ENCODE measurements around the gene ZFR. TPM values are rescaled to one million over a fixed set of nuclear protein-coding genes. Genes with fewer than 3 reads are reported as not detected.

The ZFR gene
- polyA plus RNA-seq, 2 donors, result 21.8 to 21.9 TPM

- WGBS, 2 donors, result 51 to 56% methylated on average over 3 of the region's 3 CpGs
- peaks cover 0 to 8% of the 10 kb centered on the region in 2 donors for H3K4me1 ChIP-seq (ENCODE audit: control insufficient read depth in 2 of 2, insufficient read depth in 2 of 2, low read length in 1 of 2)
- no peaks in the 10 kb centered on the region for H3K27me3 ChIP-seq (ENCODE audit: control insufficient read depth in 1 of 2, insufficient read depth in 2 of 2, low read length in 2 of 2)
- H3K4me3 ChIP-seq (ENCODE audit: low read depth in 1 of 2, low read length in 2 of 2), result no peak overlapping the region
- H3K27ac ChIP-seq (ENCODE audit: low read depth in 2 of 2, low read length in 1 of 2), result peak overlapping the region; percentile 69 to 84
- no peaks in the 10 kb centered on the region for H3K9me3 ChIP-seq (ENCODE audit: control insufficient read depth in 2 of 2, insufficient read depth in 1 of 2, low read depth in 1 of 2, low read length in 1 of 2)
- no peaks in the 10 kb centered on the region for H3K36me3 ChIP-seq (ENCODE audit: control insufficient read depth in 2 of 2, insufficient read depth in 2 of 2, low read length in 1 of 2)
These were observed 112.6 kb downstream of the ZFR start for GRCh38 chr5:32331935-32332274.

GRCh38 chr5:32331217-32331934 lies 113.2 kb downstream of the ZFR start:
- no peaks in the 10 kb centered on the region for H3K36me3 ChIP-seq (ENCODE audit: control insufficient read depth in 2 of 2, insufficient read depth in 2 of 2, low read length in 1 of 2)
- H3K4me3 ChIP-seq (ENCODE audit: low read depth in 1 of 2, low read length in 2 of 2), result no peak overlapping the region
- no peaks in the 10 kb centered on the region for H3K27me3 ChIP-seq (ENCODE audit: control insufficient read depth in 1 of 2, insufficient read depth in 2 of 2, low read length in 2 of 2)
- H3K4me1 ChIP-seq (ENCODE audit: control insufficient read depth in 2 of 2, insufficient read depth in 2 of 2, low read length in 1 of 2), result peaks cover 0 to 8% of the 10 kb centered on the region in 2 donors
- peak overlapping the region; percentile 83 to 84 for H3K27ac ChIP-seq (ENCODE audit: low read depth in 2 of 2, low read length in 1 of 2)
- 43 to 44% methylated on average over 11 of the region's 11 CpGs for WGBS, 2 donors
- H3K9me3 ChIP-seq (ENCODE audit: control insufficient read depth in 2 of 2, insufficient read depth in 1 of 2, low read depth in 1 of 2, low read length in 1 of 2), result no peaks in the 10 kb centered on the region

- H3K36me3 ChIP-seq (ENCODE audit: control insufficient read depth in 2 of 2, insufficient read depth in 2 of 2, low read length in 1 of 2), result no peaks in the 10 kb centered on the region
- no peak overlapping the region for H3K4me3 ChIP-seq (ENCODE audit: low read depth in 1 of 2, low read length in 2 of 2)
- peak overlapping the region; percentile 74 to 83 for H3K27ac ChIP-seq (ENCODE audit: low read depth in 2 of 2, low read length in 1 of 2)
- WGBS, 2 donors, result 54 to 64% methylated on average over 11 of the region's 11 CpGs
- peaks cover 0 to 8% of the 10 kb centered on the region in 2 donors for H3K4me1 ChIP-seq (ENCODE audit: control insufficient read depth in 2 of 2, insufficient read depth in 2 of 2, low read length in 1 of 2)
- H3K27me3 ChIP-seq (ENCODE audit: control insufficient read depth in 1 of 2, insufficient read depth in 2 of 2, low read length in 2 of 2), result no peaks in the 10 kb centered on the region
- H3K9me3 ChIP-seq (ENCODE audit: control insufficient read depth in 2 of 2, insufficient read depth in 1 of 2, low read depth in 1 of 2, low read length in 1 of 2), result no peaks in the 10 kb centered on the region
These were observed 114.2 kb downstream of the ZFR start for GRCh38 chr5:32330126-32330971.

DNA sequence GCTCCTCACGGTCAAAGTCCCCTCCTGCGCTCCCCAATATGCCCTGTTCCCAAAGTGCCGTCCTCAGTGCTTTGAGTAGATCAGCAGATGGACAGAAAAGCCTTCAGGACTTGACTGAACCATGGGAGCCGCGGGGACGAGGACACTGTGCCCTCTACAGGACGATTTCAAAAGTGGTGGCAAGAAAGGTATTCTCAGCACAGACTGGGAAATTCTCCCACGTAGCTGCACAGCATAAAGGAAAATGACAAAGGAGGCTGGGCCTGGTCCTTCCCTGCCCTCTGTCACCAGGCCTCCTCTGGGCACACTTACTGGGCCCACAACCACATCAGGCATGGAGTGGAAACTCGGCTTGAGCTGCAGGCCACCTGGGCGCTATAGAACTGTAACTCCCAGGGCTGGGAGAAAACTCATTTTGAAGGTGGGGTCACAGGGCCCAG lies 115.1 kb downstream of the ZFR start:
- WGBS, 2 donors, result 27 to 34% methylated on average over 10 of the region's 10 CpGs
- Histone ChIP-seq H3K27ac (ENCODE audit: low read depth in 2 of 2, low read length in 1 of 2) (peak overlapping the region in 1 of 2 donors; percentile 74), H3K9me3 (ENCODE audit: control insufficient read depth in 2 of 2, insufficient read depth in 1 of 2, low read depth in 1 of 2, low read length in 1 of 2) (no peaks in the 10 kb centered on the region), H3K4me3 (ENCODE audit: low read depth in 1 of 2, low read length in 2 of 2) (no peak overlapping the region), H3K27me3 (ENCODE audit: control insufficient read depth in 1 of 2, insufficient read depth in 2 of 2, low read length in 2 of 2) (no peaks in the 10 kb centered on the region), H3K4me1 (ENCODE audit: control insufficient read depth in 2 of 2, insufficient read depth in 2 of 2, low read length in 1 of 2) (peaks cover 0 to 8% of the 10 kb centered on the region in 2 donors), H3K36me3 (ENCODE audit: control insufficient read depth in 2 of 2, insufficient read depth in 2 of 2, low read length in 1 of 2) (no peaks in the 10 kb centered on the region)

GRCh38 chr5:32326216-32326772 lies 118.2 kb downstream of the ZFR start:
- WGBS, 2 donors, result 87% methylated on average over 3 of the region's 3 CpGs
- Histone ChIP-seq H3K27ac (ENCODE audit: low read depth in 2 of 2, low read length in 1 of 2) (no peak overlapping the region), H3K36me3 (ENCODE audit: control insufficient read depth in 2 of 2, insufficient read depth in 2 of 2, low read length in 1 of 2) (no peaks in the 10 kb centered on the region), H3K9me3 (ENCODE audit: control insufficient read depth in 2 of 2, insufficient read depth in 1 of 2, low read depth in 1 of 2, low read length in 1 of 2) (no peaks in the 10 kb centered on the region), H3K4me3 (ENCODE audit: low read depth in 1 of 2, low read length in 2 of 2) (no peak overlapping the region), H3K27me3 (ENCODE audit: control insufficient read depth in 1 of 2, insufficient read depth in 2 of 2, low read length in 2 of 2) (no peaks in the 10 kb centered on the region), H3K4me1 (ENCODE audit: control insufficient read depth in 2 of 2, insufficient read depth in 2 of 2, low read length in 1 of 2) (peaks cover 0 to 8% of the 10 kb centered on the region in 2 donors)

GRCh38 chr5:32325616-32326015 lies 118.9 kb downstream of the ZFR start:
- 83 to 87% methylated on average over 3 to 4 of the region's 4 CpGs for WGBS, 2 donors

GRCh38 chr5:32325062-32325461 lies 119.5 kb downstream of the ZFR start:
- H3K4me3 ChIP-seq (ENCODE audit: low read depth in 1 of 2, low read length in 2 of 2), result no peak overlapping the region
- peak overlapping the region; percentile 10 to 42 for H3K27ac ChIP-seq (ENCODE audit: low read depth in 2 of 2, low read length in 1 of 2)
- WGBS, 2 donors, result 57 to 71% methylated on average over 3 of the region's 3 CpGs
- no peaks in the 10 kb centered on the region for H3K27me3 ChIP-seq (ENCODE audit: control insufficient read depth in 1 of 2, insufficient read depth in 2 of 2, low read length in 2 of 2)
- H3K9me3 ChIP-seq (ENCODE audit: control insufficient read depth in 2 of 2, insufficient read depth in 1 of 2, low read depth in 1 of 2, low read length in 1 of 2), result no peaks in the 10 kb centered on the region
- H3K4me1 ChIP-seq (ENCODE audit: control insufficient read depth in 2 of 2, insufficient read depth in 2 of 2, low read length in 1 of 2), result peaks cover 0 to 4% of the 10 kb centered on the region in 2 donors
- H3K36me3 ChIP-seq (ENCODE audit: control insufficient read depth in 2 of 2, insufficient read depth in 2 of 2, low read length in 1 of 2), result no peaks in the 10 kb centered on the region

More at GRCh38 chr5:32325616-32326015, 118.9 kb downstream of the ZFR start:
- Histone ChIP-seq H3K27ac (ENCODE audit: low read depth in 2 of 2, low read length in 1 of 2) (no peak overlapping the region), H3K36me3 (ENCODE audit: control insufficient read depth in 2 of 2, insufficient read depth in 2 of 2, low read length in 1 of 2) (no peaks in the 10 kb centered on the region), H3K4me3 (ENCODE audit: low read depth in 1 of 2, low read length in 2 of 2) (no peak overlapping the region), H3K4me1 (ENCODE audit: control insufficient read depth in 2 of 2, insufficient read depth in 2 of 2, low read length in 1 of 2) (peaks cover 0 to 8% of the 10 kb centered on the region in 2 donors), H3K27me3 (ENCODE audit: control insufficient read depth in 1 of 2, insufficient read depth in 2 of 2, low read length in 2 of 2) (no peaks in the 10 kb centered on the region), H3K9me3 (ENCODE audit: control insufficient read depth in 2 of 2, insufficient read depth in 1 of 2, low read depth in 1 of 2, low read length in 1 of 2) (no peaks in the 10 kb centered on the region)

DNA sequence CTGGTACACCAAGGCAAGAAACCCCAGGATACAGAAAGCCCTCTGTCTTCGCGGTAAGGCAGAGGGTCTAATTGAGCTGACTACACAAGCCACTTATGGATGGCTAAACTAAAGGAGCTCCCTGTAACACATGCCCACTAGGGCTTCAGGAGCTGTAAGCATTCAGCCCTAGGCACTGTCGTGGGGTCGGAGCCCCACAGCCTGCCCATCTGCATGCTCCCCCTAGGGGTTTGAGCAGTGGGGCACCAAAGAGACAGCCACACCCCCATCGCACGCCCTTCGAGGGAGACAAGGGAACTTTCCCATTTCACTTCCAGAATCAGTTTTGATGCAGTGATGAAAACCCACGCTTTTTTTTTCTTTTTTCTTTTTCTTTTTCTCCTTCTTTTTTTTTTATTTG lies 120.8 kb downstream of the ZFR start:
- Histone ChIP-seq H3K27ac (ENCODE audit: low read depth in 2 of 2, low read length in 1 of 2) (no peak overlapping the region), H3K4me3 (ENCODE audit: low read depth in 1 of 2, low read length in 2 of 2) (no peak overlapping the region), H3K27me3 (ENCODE audit: control insufficient read depth in 1 of 2, insufficient read depth in 2 of 2, low read length in 2 of 2) (no peaks in the 10 kb centered on the region), H3K9me3 (ENCODE audit: control insufficient read depth in 2 of 2, insufficient read depth in 1 of 2, low read depth in 1 of 2, low read length in 1 of 2) (no peaks in the 10 kb centered on the region), H3K4me1 (ENCODE audit: control insufficient read depth in 2 of 2, insufficient read depth in 2 of 2, low read length in 1 of 2) (no peaks in the 10 kb centered on the region), H3K36me3 (ENCODE audit: control insufficient read depth in 2 of 2, insufficient read depth in 2 of 2, low read length in 1 of 2) (no peaks in the 10 kb centered on the region)
- WGBS, 2 donors, result 82 to 85% methylated on average over 8 of the region's 8 CpGs

DNA sequence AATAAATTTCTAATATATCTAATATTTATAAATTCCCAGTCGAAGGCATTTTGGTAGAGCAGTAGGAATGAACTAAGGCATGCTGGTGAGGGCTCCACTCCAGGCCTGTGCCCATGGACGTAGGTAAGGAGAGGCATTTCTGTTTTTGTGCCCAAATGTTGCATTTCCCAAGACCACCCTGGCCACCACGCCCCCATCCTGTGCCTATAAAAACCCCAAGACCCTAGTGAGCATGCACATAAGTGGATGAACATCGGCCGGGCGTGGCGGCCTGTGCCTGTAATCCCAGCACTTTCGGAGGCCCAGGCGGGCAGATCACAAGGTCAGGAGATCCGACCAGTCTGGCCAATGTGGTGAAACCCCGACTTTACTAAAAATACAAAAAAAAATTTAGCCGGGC lies 121.7 kb downstream of the ZFR start:
- Histone ChIP-seq H3K36me3 (ENCODE audit: control insufficient read depth in 2 of 2, insufficient read depth in 2 of 2, low read length in 1 of 2) (no peaks in the 10 kb centered on the region), H3K27ac (ENCODE audit: low read depth in 2 of 2, low read length in 1 of 2) (no peak overlapping the region), H3K9me3 (ENCODE audit: control insufficient read depth in 2 of 2, insufficient read depth in 1 of 2, low read depth in 1 of 2, low read length in 1 of 2) (no peaks in the 10 kb centered on the region), H3K4me1 (ENCODE audit: control insufficient read depth in 2 of 2, insufficient read depth in 2 of 2, low read length in 1 of 2) (no peaks in the 10 kb centered on the region), H3K27me3 (ENCODE audit: control insufficient read depth in 1 of 2, insufficient read depth in 2 of 2, low read length in 2 of 2) (no peaks in the 10 kb centered on the region), H3K4me3 (ENCODE audit: low read depth in 1 of 2, low read length in 2 of 2) (no peak overlapping the region)
- 95 to 96% methylated on average over 12 of the region's 12 CpGs for WGBS, 2 donors

Data from esophagus (tissue), 2 donors.